WTC11 (cell line): ENCODE data around the gene IVD. TPM values are rescaled to one million over a fixed set of nuclear protein-coding genes. Genes with fewer than 3 reads are reported as not detected.
A peak's percentile ranks its signal among the peaks of the same experiment; 100 is the strongest.

Source experiments
- ATAC-seq: fragments of 200-7000 bp; cut with Tn5 transposase; 2 replicates; pipeline ENCODE4 v1.10.0; 2021; ENCODE audit warnings: mild to moderate bottlenecking, moderate library complexity
- CTCF ChIA-PET: fragments of 300-600 bp; sonication (Branson Sonifier 250); formaldehyde crosslinking; loops from one replicate; lab custom pipeline; 2021; ENCODE audit warnings: antibody characterized with exemption; lab: Charles Lee
- POLR2A ChIA-PET: fragments of 350-600 bp; sonication (Branson Sonifier 250); formaldehyde crosslinking; loops from one replicate; lab custom pipeline; 2021; ENCODE audit warnings: antibody characterized with exemption; lab: Charles Lee
- DNase-seq: peaks from one replicate; pipeline ENCODE4 v3.0.0; 2021; ENCODE audit warnings: low spot score
- H3K27ac Mint-ChIP-seq: 2 replicates; pipeline ENCODE4 v1.8.0; 2021; ENCODE audit warnings: mixed read lengths
- H3K27me3 Mint-ChIP-seq: 2 replicates; pipeline ENCODE4 v1.8.0; 2021; ENCODE audit warnings: low read depth, mild to moderate bottlenecking, moderate library complexity, mixed read lengths
- H3K36me3 Mint-ChIP-seq: 2 replicates; pipeline ENCODE4 v1.8.0; 2021; ENCODE audit warnings: mixed read lengths
- H3K4me1 Mint-ChIP-seq: 2 replicates; pipeline ENCODE4 v1.8.0; 2022; ENCODE audit warnings: mixed read lengths
- H3K4me3 Mint-ChIP-seq: 2 replicates; pipeline ENCODE4 v1.8.0; 2021; ENCODE audit warnings: mild to moderate bottlenecking, moderate library complexity, mixed read lengths
- H3K9me3 Mint-ChIP-seq: 2 replicates; pipeline ENCODE4 v1.8.0; 2021; ENCODE audit warnings: mixed read lengths
- GABPB1 ChIP-seq: sonication (generic); formaldehyde crosslinking; IDR thresholded peaks from 2 replicates; pipeline ENCODE4 v1.8.1; 2023; ENCODE audit warnings: mild to moderate bottlenecking, missing genetic modification reagents
- OVOL2 ChIP-seq: fragments of 250-450 bp; sonication (Bioruptor Pico); IDR thresholded peaks from 2 replicates; pipeline ENCODE4 v1.9.0; 2021; ENCODE audit warnings: mild to moderate bottlenecking, borderline replicate concordance
- SMAD4 ChIP-seq: sonication (generic); formaldehyde crosslinking; IDR thresholded peaks from 2 replicates; pipeline ENCODE4 v1.8.0; 2022; ENCODE audit warnings: mild to moderate bottlenecking, missing genetic modification reagents
- TEAD4 ChIP-seq: sonication (generic); formaldehyde crosslinking; IDR thresholded peaks from 2 replicates; pipeline ENCODE4 v1.8.0; 2022; ENCODE audit warnings: mild to moderate bottlenecking, missing genetic modification reagents
- TP53 ChIP-seq: sonication (generic); formaldehyde crosslinking; IDR thresholded peaks from 2 replicates; pipeline ENCODE4 v1.8.1; 2023; ENCODE audit warnings: mild to moderate bottlenecking, missing genetic modification reagents
- ZNF121 ChIP-seq: sonication (generic); formaldehyde crosslinking; IDR thresholded peaks from 2 replicates; pipeline ENCODE4 v1.8.0; 2023; ENCODE audit warnings: missing genetic modification reagents
- ZNF219 ChIP-seq: sonication (generic); formaldehyde crosslinking; IDR thresholded peaks from 2 replicates; pipeline ENCODE4 v1.8.0; 2023; ENCODE audit warnings: missing genetic modification reagents, mild to moderate bottlenecking, borderline replicate concordance
- ZNF263 ChIP-seq: sonication (generic); formaldehyde crosslinking; IDR thresholded peaks from 2 replicates; pipeline ENCODE4 v1.8.1; 2022; ENCODE audit warnings: low read depth, mild to moderate bottlenecking, moderate library complexity, missing genetic modification reagents
- ZNF416 ChIP-seq: fragments of 250-450 bp; sonication (Bioruptor Pico); IDR thresholded peaks from 2 replicates; pipeline ENCODE4 v1.9.0; 2021; ENCODE audit warnings: mild to moderate bottlenecking, inconsistent platforms
- total RNA-seq: library from RNA; stranded (reverse); gene quantifications from 3 replicates; pipeline ENCODE4 v1.2.3, GENCODE V29; 2021
- TF ChIP-seq, protein P1 (sequence below): fragments of 200-600 bp; IDR thresholded peaks from 2 replicates; pipeline ENCODE4 v1.8.0; 2022; ENCODE audit warnings: antibody characterized with exemption
- TF ChIP-seq, protein P2 (sequence below): sonication (generic); formaldehyde crosslinking; IDR thresholded peaks from 2 replicates; pipeline ENCODE4 v1.8.1; 2022; ENCODE audit warnings: mild to moderate bottlenecking, missing genetic modification reagents, moderate library complexity, borderline replicate concordance
- TF ChIP-seq, protein P3 (sequence below): sonication (generic); formaldehyde crosslinking; IDR thresholded peaks from 2 replicates; pipeline ENCODE4 v1.8.0; 2022; ENCODE audit warnings: mild to moderate bottlenecking, missing genetic modification reagents
- TF ChIP-seq, protein P4 (sequence below): sonication (generic); formaldehyde crosslinking; IDR thresholded peaks from 2 replicates; pipeline ENCODE4 v1.8.0; 2022; ENCODE audit warnings: mild to moderate bottlenecking, missing genetic modification reagents
- TF ChIP-seq, protein P5 (sequence below): sonication (generic); formaldehyde crosslinking; IDR thresholded peaks from 2 replicates; pipeline ENCODE4 v1.8.1; 2023; ENCODE audit warnings: mild to moderate bottlenecking, missing genetic modification reagents, moderate library complexity

IVD gene
- total RNA-seq, 1 experiment from 2014 or later, result 96.1 TPM

DNA sequence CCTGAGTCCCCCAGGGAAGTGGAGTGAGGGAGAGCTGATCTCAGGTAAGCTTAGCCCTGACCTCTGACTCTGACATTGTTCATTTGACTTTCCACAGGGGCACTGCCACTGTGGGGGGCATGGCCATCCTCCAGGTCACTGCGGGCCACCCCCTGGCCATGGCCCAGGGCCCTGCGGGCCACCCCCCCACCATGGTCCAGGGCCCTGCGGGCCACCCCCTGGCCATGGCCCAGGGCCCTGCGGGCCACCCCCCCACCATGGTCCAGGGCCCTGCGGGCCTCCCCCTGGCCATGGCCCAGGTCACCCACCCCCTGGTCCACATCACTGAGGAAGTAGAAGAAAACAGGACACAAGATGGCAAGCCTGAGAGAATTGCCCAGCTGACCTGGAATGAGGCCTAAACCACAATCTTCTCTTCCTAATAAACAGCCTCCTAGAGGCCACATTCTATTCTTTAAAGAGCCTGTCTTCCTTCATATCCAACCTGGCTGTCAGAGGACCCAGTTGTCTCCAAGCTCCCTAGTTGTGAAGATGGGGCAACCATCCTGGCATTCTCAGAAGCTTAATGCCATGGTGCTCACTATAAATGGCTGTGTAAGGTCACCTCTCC, 49.5 kb upstream of the IVD start:
- TF ChIP-seq ZNF219 (CRISPR knock-in tag) (no peak), ZNF263 (no peak), GABPB1 (no peak), OVOL2 (CRISPR knock-in tag) (no peak), ZNF416 (no peak), TEAD4 (CRISPR knock-in tag) (no peak)
- TF ChIP-seq, protein P1, sequence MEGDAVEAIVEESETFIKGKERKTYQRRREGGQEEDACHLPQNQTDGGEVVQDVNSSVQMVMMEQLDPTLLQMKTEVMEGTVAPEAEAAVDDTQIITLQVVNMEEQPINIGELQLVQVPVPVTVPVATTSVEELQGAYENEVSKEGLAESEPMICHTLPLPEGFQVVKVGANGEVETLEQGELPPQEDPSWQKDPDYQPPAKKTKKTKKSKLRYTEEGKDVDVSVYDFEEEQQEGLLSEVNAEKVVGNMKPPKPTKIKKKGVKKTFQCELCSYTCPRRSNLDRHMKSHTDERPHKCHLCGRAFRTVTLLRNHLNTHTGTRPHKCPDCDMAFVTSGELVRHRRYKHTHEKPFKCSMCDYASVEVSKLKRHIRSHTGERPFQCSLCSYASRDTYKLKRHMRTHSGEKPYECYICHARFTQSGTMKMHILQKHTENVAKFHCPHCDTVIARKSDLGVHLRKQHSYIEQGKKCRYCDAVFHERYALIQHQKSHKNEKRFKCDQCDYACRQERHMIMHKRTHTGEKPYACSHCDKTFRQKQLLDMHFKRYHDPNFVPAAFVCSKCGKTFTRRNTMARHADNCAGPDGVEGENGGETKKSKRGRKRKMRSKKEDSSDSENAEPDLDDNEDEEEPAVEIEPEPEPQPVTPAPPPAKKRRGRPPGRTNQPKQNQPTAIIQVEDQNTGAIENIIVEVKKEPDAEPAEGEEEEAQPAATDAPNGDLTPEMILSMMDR, result no peak
- no peak overlapping the region for H3K27ac Mint-ChIP-seq
- peaks cover 32% of the 10 kb centered on the region for H3K4me1 Mint-ChIP-seq
- DNase-seq (no peak), ATAC-seq (no peak)
- no peaks in the 10 kb centered on the region for H3K9me3 Mint-ChIP-seq
- no peak overlapping the region for H3K4me3 Mint-ChIP-seq
- peaks cover 27% of the 10 kb centered on the region for H3K27me3 Mint-ChIP-seq
- H3K36me3 Mint-ChIP-seq, result no peaks in the 10 kb centered on the region
- POLR2A ChIA-PET, result interaction anchor here (1.0 kb wide), 1 partner anchor 26 kb away, joined by 3 read pairs; the partner anchor contains the start of gene KNSTRN
- CTCF ChIA-PET, result interaction anchor here (1.3 to 7.2 kb wide), 5 partner anchors 12 to 81 kb away, joined by 4 to 63 read pairs (median 12); partner anchors contain the start of gene CCDC9B

DNA sequence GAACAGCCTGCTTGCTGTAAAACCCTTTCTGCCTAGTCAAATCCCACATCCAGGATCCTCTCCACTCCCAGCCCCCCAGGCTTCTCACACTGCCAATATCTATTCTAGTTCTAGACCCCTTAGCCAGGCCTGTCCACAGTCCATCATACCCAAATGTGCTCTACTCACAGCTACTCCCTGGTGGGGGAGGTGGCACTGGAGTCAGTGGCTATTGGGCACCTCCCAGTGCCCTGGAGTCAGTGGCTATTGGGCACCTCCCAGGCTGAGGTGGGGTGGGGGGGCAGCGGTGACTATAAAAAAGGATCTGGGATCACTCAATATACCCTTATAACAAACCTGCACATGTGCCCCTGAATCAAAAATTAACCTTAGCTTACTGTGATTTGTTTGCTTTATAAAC, 48.3 kb upstream of the IVD start:
- no peaks in the 10 kb centered on the region for H3K9me3 Mint-ChIP-seq
- DNase-seq, result no peak
- peak overlapping the region; percentile 72 for H3K4me3 Mint-ChIP-seq
- ChIA-PET CTCF (interaction anchor here (1.0 to 7.2 kb wide), 8 partner anchors 10 to 83 kb away, joined by 3 to 63 read pairs (median 8); no protein-coding TSS in a partner anchor), POLR2A (interaction anchor here (0.9 kb wide), 1 partner anchor 9 kb away, joined by 3 read pairs; no protein-coding TSS in a partner anchor)
- no peaks in the 10 kb centered on the region for H3K36me3 Mint-ChIP-seq
- no peak overlapping the region for H3K27ac Mint-ChIP-seq
- TF ChIP-seq, protein P2, sequence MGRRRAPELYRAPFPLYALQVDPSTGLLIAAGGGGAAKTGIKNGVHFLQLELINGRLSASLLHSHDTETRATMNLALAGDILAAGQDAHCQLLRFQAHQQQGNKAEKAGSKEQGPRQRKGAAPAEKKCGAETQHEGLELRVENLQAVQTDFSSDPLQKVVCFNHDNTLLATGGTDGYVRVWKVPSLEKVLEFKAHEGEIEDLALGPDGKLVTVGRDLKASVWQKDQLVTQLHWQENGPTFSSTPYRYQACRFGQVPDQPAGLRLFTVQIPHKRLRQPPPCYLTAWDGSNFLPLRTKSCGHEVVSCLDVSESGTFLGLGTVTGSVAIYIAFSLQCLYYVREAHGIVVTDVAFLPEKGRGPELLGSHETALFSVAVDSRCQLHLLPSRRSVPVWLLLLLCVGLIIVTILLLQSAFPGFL (CRISPR knock-in tag), result no peak
- no peak for TF ChIP-seq SMAD4 (CRISPR knock-in tag)
- TF ChIP-seq, protein P3, sequence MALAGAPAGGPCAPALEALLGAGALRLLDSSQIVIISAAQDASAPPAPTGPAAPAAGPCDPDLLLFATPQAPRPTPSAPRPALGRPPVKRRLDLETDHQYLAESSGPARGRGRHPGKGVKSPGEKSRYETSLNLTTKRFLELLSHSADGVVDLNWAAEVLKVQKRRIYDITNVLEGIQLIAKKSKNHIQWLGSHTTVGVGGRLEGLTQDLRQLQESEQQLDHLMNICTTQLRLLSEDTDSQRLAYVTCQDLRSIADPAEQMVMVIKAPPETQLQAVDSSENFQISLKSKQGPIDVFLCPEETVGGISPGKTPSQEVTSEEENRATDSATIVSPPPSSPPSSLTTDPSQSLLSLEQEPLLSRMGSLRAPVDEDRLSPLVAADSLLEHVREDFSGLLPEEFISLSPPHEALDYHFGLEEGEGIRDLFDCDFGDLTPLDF, result no peak
- TF ChIP-seq, protein P4, sequence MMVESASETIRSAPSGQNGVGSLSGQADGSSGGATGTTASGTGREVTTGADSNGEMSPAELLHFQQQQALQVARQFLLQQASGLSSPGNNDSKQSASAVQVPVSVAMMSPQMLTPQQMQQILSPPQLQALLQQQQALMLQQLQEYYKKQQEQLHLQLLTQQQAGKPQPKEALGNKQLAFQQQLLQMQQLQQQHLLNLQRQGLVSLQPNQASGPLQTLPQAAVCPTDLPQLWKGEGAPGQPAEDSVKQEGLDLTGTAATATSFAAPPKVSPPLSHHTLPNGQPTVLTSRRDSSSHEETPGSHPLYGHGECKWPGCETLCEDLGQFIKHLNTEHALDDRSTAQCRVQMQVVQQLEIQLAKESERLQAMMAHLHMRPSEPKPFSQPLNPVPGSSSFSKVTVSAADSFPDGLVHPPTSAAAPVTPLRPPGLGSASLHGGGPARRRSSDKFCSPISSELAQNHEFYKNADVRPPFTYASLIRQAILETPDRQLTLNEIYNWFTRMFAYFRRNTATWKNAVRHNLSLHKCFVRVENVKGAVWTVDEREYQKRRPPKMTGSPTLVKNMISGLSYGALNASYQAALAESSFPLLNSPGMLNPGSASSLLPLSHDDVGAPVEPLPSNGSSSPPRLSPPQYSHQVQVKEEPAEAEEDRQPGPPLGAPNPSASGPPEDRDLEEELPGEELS, result no peak
- TF ChIP-seq TEAD4 (CRISPR knock-in tag), result no peak
- no peak for TF ChIP-seq ZNF263
- TF ChIP-seq, protein P5, sequence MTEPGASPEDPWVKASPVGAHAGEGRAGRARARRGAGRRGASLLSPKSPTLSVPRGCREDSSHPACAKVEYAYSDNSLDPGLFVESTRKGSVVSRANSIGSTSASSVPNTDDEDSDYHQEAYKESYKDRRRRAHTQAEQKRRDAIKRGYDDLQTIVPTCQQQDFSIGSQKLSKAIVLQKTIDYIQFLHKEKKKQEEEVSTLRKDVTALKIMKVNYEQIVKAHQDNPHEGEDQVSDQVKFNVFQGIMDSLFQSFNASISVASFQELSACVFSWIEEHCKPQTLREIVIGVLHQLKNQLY (CRISPR knock-in tag), result no peak
- TF ChIP-seq ZNF121 (CRISPR knock-in tag), result no peak
- no peak for TF ChIP-seq TP53 (CRISPR knock-in tag)
- no peak for ATAC-seq
- peaks cover 32% of the 10 kb centered on the region for H3K4me1 Mint-ChIP-seq
- peaks cover 30% of the 10 kb centered on the region for H3K27me3 Mint-ChIP-seq
